Gastrocnemius medialis (tissue), 4 donors: ENCODE measurements around the gene MLST8.

ENCODE experiments used
- POLR2A ChIP-seq, 2 donors: fragments of 450-650 bp; IDR thresholded peaks; one replicate each; pipeline ENCODE4 v1.6.1; 2017; ENCODE audit warnings: antibody characterized with exemption in 2 of 2, mild to moderate bottlenecking in 2 of 2, moderate library complexity in 2 of 2
- TF ChIP-seq, protein P1 (sequence below), 5 experiments: fragments of 450-650 bp in 3 of 5; fragments of 200-600 bp in 2 of 5; sonication (generic) in 2 of 5; IDR thresholded peaks in 4 of 5; conservative IDR thresholded peaks in 1 of 5; 1 replicate in 4 of 5; 2 replicates in 1 of 5; pipeline ENCODE4 v1.5.1; 2016 to 2019; ENCODE audit warnings: antibody characterized with exemption in 5 of 5, mild to moderate bottlenecking in 3 of 5, moderate library complexity in 3 of 5

DNA sequence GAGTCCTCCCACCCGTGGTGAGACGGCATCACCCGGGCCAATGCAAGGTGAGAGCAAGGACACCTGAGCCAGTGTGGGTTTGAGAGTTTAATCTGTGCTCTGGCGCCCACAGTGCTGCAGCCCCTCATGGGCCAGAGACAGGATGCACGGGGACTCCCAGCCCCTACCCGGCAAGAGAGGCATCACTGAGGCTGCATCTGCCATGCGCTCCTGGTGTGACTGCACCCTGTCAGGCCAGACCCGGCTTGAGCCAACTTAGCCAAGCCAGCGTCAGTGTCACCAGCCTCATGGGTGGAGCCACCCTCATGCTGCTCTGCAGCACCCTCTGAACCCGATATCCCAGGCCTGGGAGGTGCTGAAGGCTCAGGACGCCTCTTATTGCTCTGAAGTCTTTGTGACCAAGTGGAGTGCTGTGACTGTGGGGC lies 6.7 kb downstream of the MLST8 start:
- TF ChIP-seq POLR2A (IDR thresholded peaks at IDR 0.05), result peak in 1 of 2 donors; percentile 41
- TF ChIP-seq, protein P1, sequence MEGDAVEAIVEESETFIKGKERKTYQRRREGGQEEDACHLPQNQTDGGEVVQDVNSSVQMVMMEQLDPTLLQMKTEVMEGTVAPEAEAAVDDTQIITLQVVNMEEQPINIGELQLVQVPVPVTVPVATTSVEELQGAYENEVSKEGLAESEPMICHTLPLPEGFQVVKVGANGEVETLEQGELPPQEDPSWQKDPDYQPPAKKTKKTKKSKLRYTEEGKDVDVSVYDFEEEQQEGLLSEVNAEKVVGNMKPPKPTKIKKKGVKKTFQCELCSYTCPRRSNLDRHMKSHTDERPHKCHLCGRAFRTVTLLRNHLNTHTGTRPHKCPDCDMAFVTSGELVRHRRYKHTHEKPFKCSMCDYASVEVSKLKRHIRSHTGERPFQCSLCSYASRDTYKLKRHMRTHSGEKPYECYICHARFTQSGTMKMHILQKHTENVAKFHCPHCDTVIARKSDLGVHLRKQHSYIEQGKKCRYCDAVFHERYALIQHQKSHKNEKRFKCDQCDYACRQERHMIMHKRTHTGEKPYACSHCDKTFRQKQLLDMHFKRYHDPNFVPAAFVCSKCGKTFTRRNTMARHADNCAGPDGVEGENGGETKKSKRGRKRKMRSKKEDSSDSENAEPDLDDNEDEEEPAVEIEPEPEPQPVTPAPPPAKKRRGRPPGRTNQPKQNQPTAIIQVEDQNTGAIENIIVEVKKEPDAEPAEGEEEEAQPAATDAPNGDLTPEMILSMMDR (IDR thresholded peaks at IDR 0.05 in 4 of 5, conservative IDR thresholded peaks at IDR 0.05 in 1 of 5), result no peak
